ENCODE measurements around the gene NFATC1.

Gene NFATC1

DNA sequence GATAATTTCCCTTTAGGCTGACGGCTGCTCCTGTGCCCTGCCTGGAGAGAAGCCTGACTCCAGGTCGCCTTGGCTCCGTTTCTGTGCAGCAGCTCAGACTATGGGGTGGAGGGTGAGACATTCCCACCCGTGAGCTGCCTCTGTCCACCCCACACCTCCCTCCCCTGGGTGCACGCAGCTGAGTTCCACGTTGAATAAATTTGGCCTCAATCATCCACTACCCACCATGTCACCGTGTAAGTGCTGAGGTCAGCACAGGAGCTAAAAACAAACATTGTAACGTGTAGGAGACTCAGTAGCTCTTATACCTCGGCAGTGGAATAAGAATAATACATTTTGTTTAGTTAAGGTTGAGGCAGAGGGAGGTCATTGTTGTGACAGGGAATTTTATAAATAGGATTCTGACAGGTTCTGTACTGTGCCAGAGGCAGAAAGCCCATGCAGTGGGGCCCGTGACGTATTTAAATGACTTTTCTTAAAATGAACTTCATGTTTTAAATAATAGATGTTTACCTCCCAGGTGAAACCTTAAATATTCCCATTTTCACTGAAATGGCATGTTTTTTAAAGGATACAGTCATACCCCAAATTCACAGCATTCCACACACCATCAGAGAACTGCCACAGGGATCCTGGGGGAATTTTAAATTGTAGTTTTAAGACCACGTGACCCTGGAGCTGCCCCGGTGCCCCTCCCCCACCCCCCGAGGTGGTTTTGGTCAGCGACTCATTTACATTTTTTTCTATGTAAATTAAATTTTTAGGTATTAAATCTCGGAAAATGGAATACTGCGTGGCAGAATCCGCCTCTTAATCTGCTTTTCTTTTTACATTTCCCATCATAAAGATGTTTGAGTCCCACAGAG lies 50.2 kb downstream of the NFATC1 start:
- no peak for DNase-seq

GRCh38 chr18:79446931-79447330 lies 51.2 kb downstream of the NFATC1 start:
- DNase-seq = no peak

- no peak for DNase-seq
These were observed 52.1 kb downstream of the NFATC1 start for GRCh38 chr18:79447703-79448367.

DNA sequence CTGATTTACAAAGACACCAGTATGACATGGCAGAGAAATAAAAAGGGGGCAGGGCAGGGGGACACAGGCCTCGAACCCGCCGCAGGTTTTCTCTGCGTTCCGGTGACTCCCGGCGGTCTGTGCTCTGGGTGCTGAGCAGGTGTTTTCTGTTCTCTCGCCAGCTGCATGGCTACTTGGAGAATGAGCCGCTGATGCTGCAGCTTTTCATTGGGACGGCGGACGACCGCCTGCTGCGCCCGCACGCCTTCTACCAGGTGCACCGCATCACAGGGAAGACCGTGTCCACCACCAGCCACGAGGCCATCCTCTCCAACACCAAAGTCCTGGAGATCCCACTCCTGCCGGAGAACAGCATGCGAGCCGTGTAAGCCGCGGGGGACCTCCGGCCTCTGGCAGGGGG lies 52.9 kb downstream of the NFATC1 start:
- DNase-seq = no peak

DNA sequence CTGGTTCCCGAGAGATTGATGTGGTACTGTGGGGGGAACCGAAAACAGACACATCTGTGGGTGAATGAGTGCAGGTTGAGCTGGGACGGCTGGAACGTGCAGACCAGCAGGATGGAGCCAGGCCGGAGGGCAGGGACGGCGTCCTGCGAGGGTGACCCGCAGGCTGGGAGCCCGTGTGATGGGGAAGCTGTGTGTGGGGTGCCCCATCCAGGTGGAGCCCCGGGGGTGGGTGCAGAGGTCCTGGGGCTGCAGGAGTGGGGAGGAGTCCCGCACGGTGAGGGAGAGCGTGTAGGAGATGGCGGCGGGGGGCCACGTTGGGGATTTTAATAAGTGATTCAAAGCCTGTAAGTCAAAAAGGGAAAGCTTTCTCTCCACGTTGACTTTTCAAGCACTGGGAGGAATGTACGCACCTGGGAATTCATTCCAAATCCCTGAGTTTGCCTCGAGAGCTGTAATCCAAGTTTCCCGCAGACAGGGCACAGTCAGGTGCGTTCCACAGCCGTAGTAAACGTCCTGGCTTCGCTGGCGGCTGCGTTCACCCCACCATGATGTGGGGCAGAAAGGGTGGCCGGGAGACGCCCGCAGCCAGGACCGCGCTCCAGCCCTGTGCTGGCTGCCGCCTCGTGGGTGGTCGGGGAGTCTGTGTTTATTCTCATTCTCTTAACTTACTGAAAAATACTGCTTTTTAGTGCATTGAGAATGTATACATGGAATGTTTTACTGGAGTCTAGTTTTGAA lies 54.0 kb downstream of the NFATC1 start:
- DNase-seq = no peak

DNA sequence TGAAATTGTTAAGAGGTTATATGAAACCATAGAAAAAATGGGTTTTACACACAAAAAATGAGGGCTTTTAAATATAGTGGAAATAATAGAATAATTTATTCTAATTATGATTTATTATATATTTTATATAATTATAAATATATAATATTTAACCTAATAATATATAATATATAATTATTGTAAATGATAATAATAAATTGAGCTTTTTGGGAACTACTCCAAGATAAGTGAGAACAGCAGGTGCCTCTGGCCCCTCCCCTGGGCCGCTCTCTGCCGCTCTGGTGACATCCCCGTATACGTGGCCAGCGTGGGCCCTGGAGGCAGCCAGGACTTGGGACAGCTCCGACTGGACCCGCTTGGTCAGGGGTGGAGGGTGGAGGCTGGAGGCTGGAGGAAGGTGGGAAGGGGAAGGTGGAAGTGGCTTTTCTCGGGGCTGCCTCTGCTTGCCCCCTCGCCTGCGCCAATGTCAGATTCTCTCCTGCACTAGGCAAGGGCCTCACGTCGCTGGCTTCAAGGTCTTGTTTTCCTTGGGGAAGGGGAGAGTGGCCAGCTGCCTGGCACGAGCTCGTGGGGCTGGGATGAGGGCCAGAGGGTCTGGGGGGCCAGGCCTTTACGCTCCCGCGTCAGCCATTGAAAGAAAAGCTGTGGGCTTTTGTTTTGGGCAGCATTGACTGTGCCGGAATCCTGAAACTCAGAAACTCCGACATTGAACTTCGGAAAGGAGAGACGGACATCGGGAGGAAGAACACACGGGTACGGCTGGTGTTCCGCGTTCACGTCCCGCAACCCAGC lies 54.8 kb downstream of the NFATC1 start:
- no peak for DNase-seq

DNA sequence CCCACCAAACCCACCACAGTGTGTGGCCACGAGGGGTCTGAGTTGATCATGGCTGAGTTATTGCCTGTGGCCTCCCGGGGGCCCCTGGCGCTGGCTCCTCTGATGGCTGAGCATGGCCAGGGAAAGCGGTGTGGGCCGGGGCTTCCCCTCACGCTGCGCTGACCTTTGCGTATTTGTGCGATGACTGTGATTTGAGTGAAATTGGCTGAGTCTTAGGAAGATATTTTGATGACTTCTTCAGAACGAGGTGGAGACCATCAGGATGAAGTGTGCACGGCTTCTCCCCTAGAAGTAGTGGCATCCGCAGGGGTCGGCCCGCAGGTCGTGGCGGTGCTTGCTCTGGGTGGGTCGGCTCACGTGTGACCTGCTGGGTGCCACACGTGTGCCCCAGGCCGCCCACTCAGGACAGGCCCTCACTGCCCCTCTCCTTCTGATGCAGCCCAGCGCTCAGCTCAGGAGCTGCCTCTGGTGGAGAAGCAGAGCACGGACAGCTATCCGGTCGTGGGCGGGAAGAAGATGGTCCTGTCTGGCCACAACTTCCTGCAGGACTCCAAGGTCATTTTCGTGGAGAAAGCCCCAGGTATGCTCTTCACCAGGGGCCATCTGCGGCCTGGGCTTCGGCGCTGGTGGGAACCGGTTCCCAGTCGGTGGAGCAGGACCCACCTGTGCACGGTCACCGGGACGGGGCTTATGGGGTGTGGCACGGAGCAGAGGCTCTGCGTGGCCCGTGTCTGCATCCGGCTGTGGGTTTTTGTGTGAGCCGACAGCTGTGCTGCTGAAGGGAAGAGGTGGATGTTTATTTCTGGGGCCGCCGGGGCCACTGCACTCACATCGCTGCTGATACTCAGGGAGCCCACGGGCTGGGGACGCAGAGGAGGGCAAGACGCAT lies 55.8 kb downstream of the NFATC1 start:
- DNase-seq = no peak

DNA sequence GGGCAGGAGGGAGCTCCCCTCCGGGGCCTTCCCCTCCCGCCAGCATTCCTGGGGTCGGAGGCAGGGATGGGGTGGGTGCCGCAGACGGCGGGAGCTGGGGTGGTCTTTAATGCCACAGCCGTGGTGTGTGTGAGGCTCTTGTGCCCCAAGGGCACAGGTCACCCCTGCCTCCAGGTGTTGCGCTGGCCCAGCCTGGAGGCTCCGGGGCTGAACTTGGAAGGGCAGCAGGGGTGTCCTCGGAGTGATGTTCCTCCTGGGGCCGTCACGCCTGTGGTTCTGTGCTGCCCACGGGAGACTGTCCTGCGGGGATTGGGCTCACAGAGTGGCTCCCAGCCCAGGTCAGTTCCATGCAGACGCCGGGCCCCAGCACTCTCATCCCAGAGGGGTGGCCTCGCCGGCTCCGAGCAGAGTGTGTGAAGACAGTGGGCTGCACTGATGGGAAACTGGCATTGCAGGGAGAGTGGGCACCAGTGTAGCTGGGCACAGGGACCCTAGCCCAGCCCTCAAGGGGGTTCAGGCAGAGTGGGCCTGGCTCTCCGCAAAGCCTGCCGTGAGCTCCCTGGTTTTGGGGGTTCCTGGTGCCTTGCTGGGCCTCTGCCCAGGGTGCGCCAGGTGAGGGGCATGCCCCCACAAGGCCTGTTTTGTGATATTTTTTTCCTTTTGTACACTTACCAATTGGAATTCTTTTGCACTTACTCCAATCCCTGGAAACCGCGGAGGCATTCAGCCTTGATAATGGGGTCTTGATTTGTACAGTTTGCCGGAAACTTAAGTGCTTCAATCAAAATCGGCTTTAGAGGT lies 56.7 kb downstream of the NFATC1 start:
- no peak for DNase-seq

GRCh38 chr18:79452991-79453645 lies 57.4 kb downstream of the NFATC1 start:
- no peak for DNase-seq

DNA sequence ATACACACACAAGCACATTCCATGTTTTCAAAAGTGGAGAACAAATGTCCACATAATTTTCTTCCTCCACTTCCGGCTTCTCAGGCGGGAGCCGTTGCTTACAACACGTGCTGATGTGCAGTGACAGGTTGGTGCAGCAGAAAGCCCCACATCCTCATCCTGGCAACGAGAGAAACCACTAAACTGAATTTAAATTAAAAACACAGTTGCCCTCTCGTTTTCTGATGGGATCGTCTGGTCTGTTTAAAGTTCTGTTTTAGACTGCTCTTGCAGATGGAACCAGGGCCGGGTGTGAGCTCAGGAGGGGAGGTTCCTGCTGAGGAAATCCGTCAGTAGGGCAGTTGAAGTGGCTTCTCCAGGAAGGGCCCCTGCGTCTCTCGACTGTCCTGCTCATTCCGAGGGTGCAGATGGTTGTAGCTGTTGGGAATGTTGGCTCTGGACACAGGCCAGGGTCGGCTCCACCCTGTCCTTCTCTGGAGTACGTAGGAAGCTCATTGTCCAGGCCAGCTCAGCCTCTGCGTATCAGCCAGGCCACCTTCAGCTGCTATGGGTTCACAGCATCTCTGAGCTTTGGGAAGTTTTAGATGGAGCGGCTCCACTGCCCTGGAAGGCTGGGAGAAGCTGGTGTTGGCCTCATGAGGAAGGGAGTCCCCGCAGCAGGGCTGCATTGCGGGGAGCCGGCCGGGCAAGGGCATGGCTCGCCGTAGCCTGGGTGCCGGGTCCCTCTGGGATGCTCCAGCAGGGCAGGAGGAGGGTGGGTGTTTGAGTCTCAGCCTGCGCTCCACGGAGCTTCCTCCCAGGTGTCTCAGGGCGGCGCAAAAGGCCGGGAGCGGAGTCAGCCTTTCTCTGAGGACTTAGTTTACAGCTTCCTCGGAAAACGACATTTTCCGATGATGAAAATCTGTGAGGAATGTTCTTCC lies 58.3 kb downstream of the NFATC1 start:
- DNase-seq = no peak

- no peak for DNase-seq
These were observed 59.5 kb downstream of the NFATC1 start for GRCh38 chr18:79455261-79455660.

- no peak for DNase-seq
These were observed 60.6 kb downstream of the NFATC1 start for GRCh38 chr18:79456105-79456980.

- no peak for DNase-seq
These were observed 61.5 kb downstream of the NFATC1 start for GRCh38 chr18:79457239-79457638.

DNA sequence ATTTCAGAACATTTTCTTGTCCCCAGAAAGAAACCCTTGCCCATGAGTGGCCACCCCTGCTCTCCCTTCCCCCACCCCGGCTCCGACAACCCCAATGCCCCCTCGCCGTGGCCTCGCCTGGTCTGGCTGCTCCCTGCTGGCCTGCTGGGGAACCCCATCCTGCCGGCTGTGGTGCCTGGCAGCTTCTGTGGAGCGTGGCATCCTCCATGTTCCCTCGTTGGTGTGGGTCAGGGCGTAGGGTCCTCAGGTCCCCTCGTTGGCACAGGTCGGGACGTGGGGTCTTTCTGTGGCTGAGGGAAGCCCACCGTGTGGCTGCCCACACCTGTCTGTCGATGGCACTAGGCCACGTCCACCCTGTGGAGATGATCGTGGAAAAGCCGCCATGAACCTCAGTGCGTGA lies 61.9 kb downstream of the NFATC1 start:
- DNase-seq = no peak

GRCh38 chr18:79458131-79458838 lies 62.6 kb downstream of the NFATC1 start:
- DNase-seq = no peak

GRCh38 chr18:79458917-79459803 lies 63.4 kb downstream of the NFATC1 start:
- DNase-seq = no peak

Measured in GF-D8 (cell line).